Measurements from ENCODE around the gene CD82.

The CD82 gene

GRCh38 chr11:44602891-44603310 lies 37.4 kb downstream of the CD82 start:
- no peak for DNase-seq

- no peak for DNase-seq
These were observed 38.7 kb downstream of the CD82 start for GRCh38 chr11:44604171-44604581.

- DNase-seq = no peak
These were observed 39.7 kb downstream of the CD82 start for GRCh38 chr11:44605068-44605708.

GRCh38 chr11:44605965-44606364 lies 40.5 kb downstream of the CD82 start:
- DNase-seq = no peak

GRCh38 chr11:44606472-44606871 lies 41.0 kb downstream of the CD82 start:
- DNase-seq = no peak

- peak; percentile 60 for DNase-seq
These were observed 42.0 kb downstream of the CD82 start for GRCh38 chr11:44607319-44607962.

- no peak for DNase-seq
These were observed 42.5 kb downstream of the CD82 start for GRCh38 chr11:44607987-44608386.

GRCh38 chr11:44608651-44608990 lies 43.2 kb downstream of the CD82 start:
- no peak for DNase-seq

- DNase-seq = peak; percentile 45
These were observed 43.7 kb downstream of the CD82 start for GRCh38 chr11:44608991-44609782.

GRCh38 chr11:44609783-44610155 lies 44.3 kb downstream of the CD82 start:
- no peak for DNase-seq

GRCh38 chr11:44610186-44610955 lies 44.9 kb downstream of the CD82 start:
- no peak for DNase-seq

- no peak for DNase-seq
These were observed 45.6 kb downstream of the CD82 start for GRCh38 chr11:44611088-44611487.

GRCh38 chr11:44611687-44612434 lies 46.4 kb downstream of the CD82 start:
- peak; percentile 78 for DNase-seq

GRCh38 chr11:44613153-44613552 lies 47.7 kb downstream of the CD82 start:
- DNase-seq = no peak

GRCh38 chr11:44614281-44614775 lies 48.9 kb downstream of the CD82 start:
- no peak for DNase-seq

- DNase-seq = no peak
These were observed 49.7 kb downstream of the CD82 start for GRCh38 chr11:44615041-44615755.

- DNase-seq = no peak
These were observed 50.7 kb downstream of the CD82 start for GRCh38 chr11:44615913-44616791.

GRCh38 chr11:44617671-44618461 lies 52.4 kb downstream of the CD82 start:
- peak; percentile 0 for DNase-seq

GRCh38 chr11:44618561-44619425 lies 53.3 kb downstream of the CD82 start:
- peak; percentile 3 for DNase-seq
